RCC 7860 (cell line): ENCODE results near the gene NUMB.
A peak's percentile ranks its signal among the peaks of the same experiment; 100 is the strongest.
"Not testable (repeated sequence)": the region's sequence is repeated elsewhere in the genome, so short reads cannot be mapped to it uniquely, and the experiment has no call there.

Source experiments
- DNase-seq: peaks from one replicate; pipeline ENCODE4 v3.0.0-alpha.2; 2015; ENCODE audit warnings: low spot score
- FAIRE-seq: peaks from 2 replicates; lab custom pipeline; 2012; peaks lifted over from hg19 to GRCh38; lab: Jason Lieb, UNC

Gene NUMB

DNA sequence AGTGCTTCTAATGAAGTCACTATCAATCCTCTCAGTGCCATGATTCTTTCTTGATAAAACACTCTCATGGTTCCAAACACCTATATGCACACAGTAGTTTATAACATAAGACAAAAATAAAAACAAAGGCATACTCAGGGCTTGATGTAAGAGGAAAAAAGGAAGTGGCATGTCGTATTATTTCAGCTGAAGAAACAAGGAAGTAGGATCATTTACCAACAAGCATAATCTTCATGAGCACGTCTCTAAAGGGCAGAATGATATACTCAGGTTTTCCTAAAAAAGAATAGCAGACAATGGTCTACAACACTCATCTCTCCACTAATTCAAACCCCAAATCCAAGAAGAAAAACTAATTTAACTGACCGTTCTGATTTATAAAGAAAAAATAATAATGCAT, 33.9 kb downstream of the NUMB start:
- DNase-seq (no peak), FAIRE-seq (no peak)

DNA sequence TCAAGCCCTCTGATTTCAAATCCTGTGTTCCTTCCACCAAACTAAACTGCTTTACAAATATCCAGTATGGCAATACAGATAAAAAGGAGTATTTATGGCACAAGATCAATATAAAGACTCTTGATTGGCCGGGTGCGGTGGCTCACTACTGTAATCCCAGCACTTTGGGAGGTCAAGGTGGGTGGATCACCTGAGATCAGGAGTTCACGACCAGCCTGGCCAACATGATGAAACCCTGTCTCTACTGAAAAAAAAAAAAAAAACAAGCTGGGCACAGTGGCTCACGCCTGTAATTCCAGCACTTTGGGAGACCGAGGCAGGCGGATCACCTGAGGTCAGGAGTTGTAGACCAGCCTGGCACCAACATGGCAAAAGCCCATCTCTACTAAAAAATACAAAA, 35.3 kb downstream of the NUMB start:
- FAIRE-seq, DNase-seq: not testable (repeated sequence)

DNA sequence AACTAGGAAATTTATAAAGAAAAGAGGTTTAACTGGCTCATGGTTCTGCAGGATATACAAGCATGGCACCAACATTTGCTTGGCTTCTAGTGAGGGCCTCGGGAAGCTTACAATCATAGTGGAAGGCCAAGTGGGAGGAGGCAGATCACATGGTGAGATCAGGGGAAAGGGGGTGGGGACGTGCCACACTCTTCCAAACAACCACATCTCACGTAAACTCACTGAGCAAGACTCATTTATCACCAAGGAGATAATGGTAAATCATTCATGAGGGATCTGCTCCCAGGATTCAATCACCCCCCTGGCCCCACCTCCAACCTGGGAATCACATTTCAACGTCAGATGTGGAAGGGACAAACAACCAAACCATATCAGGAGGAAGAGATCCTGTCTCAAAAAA, 35.8 kb downstream of the NUMB start:
- FAIRE-seq, result no peak
- DNase-seq, result no peak

DNA sequence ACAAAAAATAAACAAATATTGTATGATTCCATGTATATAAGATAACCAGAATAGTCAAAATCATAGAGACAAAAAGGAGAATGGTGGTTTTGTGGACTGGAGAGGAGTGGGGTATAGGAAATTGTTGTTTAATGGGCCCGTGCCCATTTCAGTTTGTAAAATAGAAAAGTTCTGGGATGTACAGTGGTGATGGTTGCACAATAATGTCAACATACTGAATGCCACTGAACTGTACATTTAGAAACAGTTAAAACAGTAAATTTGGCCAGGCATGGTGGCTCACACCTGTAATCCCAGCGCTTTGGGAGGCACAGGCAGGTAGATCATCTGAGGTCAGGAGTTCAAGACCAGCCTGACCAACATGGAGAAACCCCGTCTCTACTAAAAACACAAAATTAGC, 40.1 kb downstream of the NUMB start:
- DNase-seq (no peak), FAIRE-seq (no peak)

DNA sequence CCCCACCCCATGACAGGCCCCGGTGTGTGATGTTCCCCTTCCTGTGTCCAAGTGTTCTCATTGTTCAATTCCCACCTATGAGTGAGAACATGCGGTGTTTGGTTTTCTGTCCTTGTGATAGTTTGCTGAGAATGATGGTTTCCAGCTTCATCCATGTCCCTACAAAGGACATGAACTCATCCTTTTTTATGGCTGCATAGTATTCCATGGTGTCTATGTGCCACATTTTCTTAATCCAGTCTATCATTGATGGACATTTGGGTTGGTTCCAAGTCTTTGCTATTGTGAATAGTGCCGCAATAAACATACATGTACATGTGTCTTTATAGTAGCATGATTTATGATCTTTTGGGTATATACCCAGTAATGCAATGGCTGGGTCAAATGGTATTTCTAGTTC, 52.1 kb downstream of the NUMB start:
- FAIRE-seq, DNase-seq: not testable (repeated sequence)

DNA sequence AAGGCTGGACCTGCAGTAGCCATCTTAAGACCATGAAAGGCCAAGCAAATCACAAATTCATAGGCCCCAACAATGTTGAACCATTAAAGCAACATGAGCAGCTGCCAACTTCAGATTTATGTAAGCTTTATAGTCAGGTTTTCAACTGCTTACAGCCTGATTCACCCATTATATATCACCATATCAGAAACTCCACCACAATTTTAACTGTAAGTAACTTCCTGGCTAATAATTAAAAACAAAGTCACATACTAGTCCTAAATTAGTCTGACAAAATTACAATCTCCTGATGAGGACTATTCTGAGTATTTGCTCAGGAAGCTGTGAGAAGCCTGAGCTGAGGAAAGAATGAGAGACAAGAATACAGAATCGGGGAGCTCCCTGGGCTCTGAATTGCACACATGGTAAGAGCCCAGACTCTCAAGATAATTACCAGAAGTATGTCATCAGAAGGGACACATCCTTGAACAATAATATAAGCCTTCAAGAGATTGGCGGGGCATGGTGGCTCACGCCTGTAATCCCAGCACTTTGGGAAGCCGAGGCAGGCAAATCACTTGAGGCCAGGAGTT, 55.1 kb downstream of the NUMB start:
- FAIRE-seq, result peak; percentile 65

DNA sequence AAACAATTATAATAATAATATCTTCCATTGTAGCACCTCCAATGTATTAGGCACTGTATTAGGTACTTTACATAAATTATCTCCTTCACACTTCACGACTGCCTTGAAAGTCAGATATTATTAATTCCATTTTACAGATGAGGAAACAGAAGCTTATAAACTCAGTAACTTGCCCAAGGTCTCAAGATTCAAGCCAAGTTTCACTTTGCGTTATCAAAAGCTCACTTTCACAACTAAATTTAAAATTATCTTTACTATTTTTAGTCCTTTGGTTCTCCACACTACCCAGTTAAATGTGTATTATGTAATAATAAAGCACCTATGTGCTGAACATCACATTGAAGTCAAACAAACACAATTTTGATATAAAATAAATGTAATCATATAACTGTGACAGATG, 55.8 kb downstream of the NUMB start:
- DNase-seq, result no peak
- FAIRE-seq, result no peak

More for the DNA sequence above, 55.1 kb downstream of the NUMB start:
- DNase-seq, result peak; percentile 44

DNA sequence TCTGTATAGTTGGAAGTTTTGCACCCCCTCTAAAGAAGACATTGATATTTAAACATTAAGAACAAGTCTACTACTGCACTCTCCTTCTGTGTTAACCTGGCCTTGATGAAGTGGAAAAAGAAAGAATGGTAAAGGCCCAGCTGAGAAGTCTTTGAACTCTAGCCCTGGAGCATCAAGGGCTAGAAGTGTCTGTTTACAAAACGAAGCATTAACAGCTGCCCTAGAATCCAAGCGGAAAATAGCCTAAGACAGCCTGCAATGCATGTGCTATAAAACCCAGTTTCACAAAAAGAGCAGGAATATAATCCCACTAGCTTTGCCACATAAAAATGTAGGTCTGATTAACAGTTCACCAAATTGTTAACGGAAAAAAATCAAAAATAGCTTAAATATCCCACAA, 60.5 kb downstream of the NUMB start:
- DNase-seq (no peak), FAIRE-seq (no peak)

DNA sequence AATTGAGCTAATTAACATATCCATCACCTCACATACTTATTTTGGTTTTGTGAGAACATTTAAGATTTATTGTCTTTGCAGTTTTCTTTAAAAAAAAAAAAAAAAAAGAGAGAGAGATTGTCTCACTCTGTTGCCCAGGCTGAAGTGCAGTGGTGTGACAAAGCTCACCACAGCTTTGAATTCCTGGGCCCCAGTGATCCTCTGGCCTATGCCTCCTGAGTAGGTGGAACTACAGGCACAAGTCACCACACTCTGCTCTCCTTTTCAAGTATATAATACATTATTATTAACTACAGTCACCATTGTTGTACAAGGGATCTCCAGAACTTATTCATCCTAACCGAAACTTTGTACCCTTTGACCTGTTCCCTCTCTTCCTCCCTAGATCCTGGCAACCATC, 64.0 kb downstream of the NUMB start:
- FAIRE-seq, result peak; percentile 62
- peak; percentile 6 for DNase-seq

DNA sequence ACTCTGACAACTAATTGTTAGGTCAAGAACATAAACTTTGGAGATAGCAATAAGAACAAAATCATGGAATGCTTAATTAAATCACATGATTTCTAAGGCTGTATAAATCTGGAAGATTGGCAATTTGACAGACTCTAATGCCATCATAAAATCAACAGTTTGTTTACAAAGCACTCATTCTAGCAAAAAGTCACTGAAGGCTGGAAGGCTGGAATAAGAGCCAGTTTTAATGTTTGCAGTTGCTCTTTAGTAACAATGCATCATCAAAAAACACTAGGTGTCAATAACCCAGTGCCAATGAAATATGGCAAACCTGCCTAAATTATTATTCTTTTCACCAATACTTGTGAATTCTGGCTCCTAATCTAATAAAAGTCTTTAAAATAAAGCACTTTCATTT, 65.0 kb downstream of the NUMB start:
- no peak for FAIRE-seq
- DNase-seq, result no peak

DNA sequence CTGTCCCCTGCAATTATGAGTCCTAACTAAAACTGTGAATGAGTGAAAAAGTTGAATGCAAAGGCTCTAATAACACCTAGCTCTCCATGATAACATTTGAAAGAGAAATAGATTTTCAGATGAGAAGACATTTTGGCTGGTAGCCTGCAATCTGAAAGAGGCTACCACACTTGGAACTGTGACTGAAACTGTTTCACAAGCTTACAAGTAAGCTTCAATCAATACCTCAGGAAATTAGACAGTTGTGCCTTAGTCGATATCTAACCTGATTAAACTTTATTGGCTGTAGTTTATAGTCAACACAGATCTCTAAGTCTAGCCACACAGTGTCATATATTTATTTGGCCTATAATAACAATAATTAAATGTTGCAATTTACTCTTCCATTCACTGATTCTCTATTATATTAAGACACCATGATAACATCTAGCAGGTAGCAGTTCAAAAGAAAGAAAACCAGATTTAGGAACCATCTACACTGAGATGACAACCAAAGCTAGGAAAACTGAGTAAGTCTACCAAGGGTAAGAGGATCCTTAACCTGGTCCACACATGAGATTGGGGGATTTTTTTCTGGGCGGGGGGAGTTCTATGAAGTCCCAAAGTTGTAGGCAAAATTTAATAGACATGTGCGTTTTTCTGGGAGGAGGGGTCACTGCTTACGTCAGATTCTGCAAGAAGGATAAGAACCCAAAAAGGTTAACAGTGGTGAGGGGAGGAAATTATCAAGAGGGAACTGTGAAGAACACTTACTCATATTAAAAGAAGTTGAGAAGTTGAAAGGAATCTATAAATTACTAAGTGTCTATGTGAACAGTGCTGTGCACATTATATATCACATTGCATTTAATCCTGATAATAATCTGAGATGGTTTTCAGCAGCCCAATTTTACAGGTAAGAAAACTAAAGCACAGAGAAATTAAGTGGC, 65.8 kb downstream of the NUMB start:
- DNase-seq, result no peak
- FAIRE-seq, result no peak

DNA sequence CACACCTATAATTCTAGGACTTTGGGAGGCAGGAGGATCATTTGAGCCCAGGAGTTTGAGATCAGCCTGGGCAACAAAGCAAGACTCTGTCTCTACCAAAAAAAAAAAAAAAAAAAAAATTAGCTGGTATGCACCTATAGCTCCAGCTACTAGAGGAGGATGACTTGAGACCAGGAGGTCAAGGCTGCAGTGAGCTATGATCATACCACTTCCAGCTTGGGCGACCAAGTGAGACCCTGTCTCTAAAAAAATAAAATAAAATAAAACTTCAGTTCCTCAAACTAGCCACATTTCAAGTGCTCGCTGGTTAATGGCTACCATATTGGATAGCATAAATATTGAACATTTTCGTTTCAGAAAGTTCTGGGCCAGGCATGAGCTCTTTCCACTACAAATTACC, 70.5 kb downstream of the NUMB start:
- DNase-seq, result not testable (repeated sequence)
- peak; percentile 98 for FAIRE-seq

DNA sequence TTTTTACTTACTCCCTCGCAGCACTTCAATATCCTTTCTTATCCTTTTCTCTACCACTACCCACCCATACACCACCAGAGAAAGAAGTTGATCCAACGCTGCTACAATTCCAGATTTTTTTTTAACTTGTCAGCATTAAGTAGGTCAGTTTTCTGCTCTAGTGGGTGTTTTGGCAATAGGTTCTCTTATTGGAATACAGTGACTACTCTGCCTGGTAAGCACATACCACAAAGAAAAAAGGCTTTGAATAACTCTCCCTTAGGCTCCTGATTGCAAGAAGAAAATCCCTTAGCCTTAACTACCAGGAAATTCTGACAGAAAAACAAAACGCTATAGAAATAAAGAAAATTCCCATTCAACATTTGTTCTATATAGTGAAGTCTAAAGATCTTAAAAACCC, 72.0 kb downstream of the NUMB start:
- FAIRE-seq, result no peak
- no peak for DNase-seq

DNA sequence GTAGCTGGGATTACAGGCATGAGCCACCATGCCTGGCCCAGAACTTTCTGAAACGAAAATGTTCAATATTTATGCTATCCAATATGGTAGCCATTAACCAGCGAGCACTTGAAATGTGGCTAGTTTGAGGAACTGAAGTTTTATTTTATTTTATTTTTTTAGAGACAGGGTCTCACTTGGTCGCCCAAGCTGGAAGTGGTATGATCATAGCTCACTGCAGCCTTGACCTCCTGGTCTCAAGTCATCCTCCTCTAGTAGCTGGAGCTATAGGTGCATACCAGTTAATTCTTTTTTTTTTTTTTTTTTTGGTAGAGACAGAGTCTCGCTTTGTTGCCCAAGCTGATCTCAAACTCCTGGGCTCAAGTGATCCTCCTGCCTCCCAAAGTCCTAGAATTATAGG, 73.3 kb downstream of the NUMB start:
- FAIRE-seq (peak; percentile 83), DNase-seq (peak; percentile 10)

DNA sequence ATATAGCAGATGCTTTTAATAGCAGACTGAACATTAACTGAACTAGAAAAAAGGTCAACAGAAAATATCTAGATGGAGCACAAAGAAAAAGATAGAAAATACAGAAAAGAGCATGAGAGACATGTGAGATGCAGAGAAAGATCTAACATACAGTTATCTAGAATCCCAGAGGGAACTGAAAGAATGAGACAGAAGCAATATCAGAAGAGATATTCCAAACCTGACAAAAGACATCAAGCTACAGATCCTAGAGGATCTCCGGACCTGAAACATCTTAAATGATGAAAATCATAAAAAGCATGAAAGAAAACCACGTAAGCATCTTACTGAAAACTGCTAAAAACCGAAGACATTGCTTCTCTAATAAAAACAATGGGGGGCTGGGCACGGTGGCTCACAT, 75.0 kb downstream of the NUMB start:
- DNase-seq, result no peak
- FAIRE-seq, result no peak

DNA sequence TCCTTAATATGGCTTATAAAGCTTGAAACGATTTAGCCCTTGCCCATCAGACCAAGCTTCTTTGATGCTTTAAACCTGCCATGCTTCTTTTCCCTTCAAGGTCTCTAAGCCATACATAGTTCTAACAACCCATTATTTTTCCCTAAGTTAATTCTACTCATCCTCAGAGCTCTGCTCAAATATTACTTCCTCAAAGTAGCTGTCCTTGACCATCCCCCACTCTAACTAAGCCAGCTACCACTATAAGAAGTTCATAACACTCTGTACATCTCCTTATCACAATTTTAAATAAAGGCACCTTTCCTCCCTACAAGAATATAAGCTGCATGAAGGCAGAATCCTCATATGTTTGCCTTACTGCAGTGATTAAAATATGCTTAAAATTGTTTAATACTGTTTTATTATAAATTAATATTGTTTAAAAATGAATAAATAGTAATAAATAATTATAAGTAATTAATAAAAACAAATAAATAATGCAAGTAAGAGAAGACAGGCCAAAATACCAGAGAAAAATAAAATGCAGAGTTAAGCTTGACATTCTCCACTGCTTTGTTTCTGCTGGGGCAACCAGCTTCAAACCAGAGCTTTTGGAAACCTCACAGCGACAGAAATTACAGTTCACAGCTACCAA, 76.8 kb downstream of the NUMB start:
- no peak for FAIRE-seq
- DNase-seq, result no peak

DNA sequence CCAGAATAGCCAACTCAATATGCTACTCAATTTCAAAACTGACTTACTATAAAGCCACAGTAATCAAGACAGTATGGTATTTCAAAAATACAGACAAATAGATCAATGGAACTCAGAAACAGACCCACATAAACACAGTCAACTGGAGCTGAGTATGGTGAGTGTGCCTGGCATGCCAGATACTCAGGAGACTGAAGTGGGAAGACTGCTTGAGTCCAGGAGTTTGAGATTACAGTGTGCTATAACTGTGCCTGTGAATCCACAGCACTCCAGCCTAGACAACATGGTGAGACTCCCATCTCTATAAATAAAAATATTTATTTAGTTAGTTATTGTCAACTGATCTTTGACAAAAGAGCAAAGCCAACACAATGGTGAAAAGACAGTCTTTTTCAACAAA, 81.8 kb downstream of the NUMB start:
- DNase-seq (no peak), FAIRE-seq (no peak)

DNA sequence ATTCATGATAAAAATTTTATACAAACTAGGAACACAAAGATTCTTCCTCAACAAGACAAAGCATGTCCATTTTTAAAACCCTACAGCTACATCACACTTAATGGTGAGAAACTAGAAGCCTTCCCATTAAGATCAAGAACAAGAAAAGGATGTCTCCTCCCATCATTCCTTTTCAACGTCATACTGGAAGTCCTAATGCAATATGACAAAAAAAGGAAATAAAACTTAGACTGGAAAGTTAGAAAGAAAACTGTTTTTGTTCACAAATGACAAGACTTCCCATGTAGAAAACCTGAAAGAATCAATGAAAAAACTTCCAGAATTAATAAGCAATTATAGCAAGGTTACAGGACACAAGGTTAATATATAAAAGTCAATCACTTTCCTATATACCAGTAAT, 82.5 kb downstream of the NUMB start:
- FAIRE-seq (no peak), DNase-seq (no peak)

DNA sequence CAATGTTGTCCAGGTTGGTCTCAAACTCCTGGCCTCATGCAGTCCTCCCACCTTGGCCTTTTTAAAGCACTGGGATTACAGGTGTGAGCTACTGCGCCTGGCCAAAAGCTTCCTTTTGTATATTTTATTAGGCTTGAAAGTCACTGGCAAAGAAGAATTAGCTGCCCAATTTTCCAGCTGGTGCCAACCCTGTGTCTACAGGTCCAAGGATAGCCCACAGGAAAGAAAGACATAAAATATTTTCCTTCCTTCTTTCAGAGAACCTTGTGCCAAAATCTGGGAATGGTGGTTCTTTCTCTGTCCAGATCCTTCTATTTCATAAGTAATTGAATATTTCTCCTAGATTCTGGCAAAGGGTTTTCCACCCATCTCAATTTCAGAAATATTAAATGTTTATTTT, 84.1 kb downstream of the NUMB start:
- FAIRE-seq (no peak), DNase-seq (no peak)

DNA sequence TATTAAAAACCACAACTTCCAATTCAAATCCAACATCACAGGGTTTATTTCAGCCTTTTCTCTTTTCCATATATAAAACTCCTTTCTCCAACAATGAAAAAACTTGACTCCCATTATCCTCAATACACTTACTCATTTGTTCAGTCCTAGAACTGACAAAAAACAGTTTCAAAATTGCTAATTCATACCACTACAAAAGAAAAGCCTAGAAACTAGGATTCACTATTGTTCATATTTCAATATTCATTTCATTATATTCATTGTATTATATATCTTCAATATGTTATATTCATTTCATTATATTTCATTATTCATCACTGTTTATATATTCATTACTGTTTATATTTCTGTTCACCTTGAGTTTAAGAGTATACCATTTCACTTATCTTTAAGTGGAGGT, 85.8 kb downstream of the NUMB start:
- DNase-seq (no peak), FAIRE-seq (no peak)

DNA sequence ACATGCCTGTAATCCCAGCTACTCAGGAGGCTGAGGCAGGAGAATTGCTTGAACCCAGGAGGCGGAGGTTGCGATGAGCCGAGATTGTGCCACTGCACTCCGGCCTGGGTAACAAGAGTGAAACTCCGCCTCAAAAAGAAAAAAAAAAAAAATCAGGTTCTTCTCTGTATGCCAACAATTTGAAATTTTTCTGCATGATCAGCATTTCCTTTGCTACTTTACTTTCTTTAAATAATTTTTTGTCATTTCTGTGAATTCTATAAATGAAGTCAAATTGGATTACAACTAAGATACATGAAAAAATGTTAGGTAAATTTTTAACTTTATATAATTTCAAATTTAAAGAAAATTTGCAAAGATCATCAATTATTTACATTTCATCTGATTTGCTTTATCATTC, 87.8 kb downstream of the NUMB start:
- DNase-seq, result no peak
- no peak for FAIRE-seq

DNA sequence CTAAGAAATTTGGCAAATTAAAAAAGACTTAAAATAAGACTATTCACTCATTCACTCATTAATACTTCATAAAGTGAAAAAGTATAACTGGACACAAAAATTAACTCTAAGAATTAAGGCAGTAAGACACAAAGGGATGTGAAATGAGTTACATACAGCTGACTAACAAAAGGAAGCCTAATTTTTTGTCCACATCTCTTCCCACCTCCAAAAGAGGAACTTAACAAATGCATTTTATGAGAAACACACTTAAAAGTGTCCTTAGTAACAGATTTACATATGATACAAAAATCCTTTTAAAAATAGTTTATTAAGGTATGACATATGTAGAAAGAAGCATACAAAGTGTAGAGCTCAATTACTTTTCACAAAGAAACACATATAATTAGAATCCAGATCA, 88.9 kb downstream of the NUMB start:
- FAIRE-seq (no peak), DNase-seq (no peak)
